ENCODE data around the gene RUBCNL. TPM values are rescaled to one million over a fixed set of nuclear protein-coding genes. Genes with fewer than 3 reads are reported as not detected.

The RUBCNL gene
- total RNA-seq, 1 experiment from 2014 or later: not detected

- Histone ChIP-seq H3K4me1 (ENCODE audit: control insufficient read depth, insufficient read depth, low read length) (no peaks in the 10 kb centered on the region), H3K36me3 (ENCODE audit: control insufficient read depth, insufficient read depth, low read length) (no peaks in the 10 kb centered on the region), H3K9me3 (ENCODE audit: control insufficient read depth, insufficient read depth, low read depth, low read length) (no peaks in the 10 kb centered on the region), H3K27me3 (ENCODE audit: control insufficient read depth, insufficient read depth, low read length) (no peaks in the 10 kb centered on the region), H3K27ac (ENCODE audit: low read length) (no peak overlapping the region), H3K4me3 (ENCODE audit: low read depth in 2 of 2, low read length in 2 of 2) (no peak overlapping the region)
- TF ChIP-seq SIN3A (IDR thresholded peaks at IDR 0.05; ENCODE audit: borderline replicate concordance, insufficient read depth, low read depth, low read length) (no peak), TCF7L2 (IDR thresholded peaks at IDR 0.05; ENCODE audit: low read depth, low read length) (no peak), CTCF (IDR thresholded peaks at IDR 0.05) (no peak), POLR2AphosphoS5 (IDR thresholded peaks at IDR 0.05; ENCODE audit: low read depth, low read length) (no peak)
- TF ChIP-seq, protein P1, sequence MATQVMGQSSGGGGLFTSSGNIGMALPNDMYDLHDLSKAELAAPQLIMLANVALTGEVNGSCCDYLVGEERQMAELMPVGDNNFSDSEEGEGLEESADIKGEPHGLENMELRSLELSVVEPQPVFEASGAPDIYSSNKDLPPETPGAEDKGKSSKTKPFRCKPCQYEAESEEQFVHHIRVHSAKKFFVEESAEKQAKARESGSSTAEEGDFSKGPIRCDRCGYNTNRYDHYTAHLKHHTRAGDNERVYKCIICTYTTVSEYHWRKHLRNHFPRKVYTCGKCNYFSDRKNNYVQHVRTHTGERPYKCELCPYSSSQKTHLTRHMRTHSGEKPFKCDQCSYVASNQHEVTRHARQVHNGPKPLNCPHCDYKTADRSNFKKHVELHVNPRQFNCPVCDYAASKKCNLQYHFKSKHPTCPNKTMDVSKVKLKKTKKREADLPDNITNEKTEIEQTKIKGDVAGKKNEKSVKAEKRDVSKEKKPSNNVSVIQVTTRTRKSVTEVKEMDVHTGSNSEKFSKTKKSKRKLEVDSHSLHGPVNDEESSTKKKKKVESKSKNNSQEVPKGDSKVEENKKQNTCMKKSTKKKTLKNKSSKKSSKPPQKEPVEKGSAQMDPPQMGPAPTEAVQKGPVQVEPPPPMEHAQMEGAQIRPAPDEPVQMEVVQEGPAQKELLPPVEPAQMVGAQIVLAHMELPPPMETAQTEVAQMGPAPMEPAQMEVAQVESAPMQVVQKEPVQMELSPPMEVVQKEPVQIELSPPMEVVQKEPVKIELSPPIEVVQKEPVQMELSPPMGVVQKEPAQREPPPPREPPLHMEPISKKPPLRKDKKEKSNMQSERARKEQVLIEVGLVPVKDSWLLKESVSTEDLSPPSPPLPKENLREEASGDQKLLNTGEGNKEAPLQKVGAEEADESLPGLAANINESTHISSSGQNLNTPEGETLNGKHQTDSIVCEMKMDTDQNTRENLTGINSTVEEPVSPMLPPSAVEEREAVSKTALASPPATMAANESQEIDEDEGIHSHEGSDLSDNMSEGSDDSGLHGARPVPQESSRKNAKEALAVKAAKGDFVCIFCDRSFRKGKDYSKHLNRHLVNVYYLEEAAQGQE (IDR thresholded peaks at IDR 0.05; ENCODE audit: insufficient read depth in 1 of 2, low read depth in 2 of 2, low read length in 1 of 2): no peak
- ChIA-PET CTCF (no interaction called here), POLR2A (no interaction called here)
- ATAC-seq (no peak), DNase-seq (ENCODE audit: low read depth, low spot score) (no peak)
- in situ Hi-C loops (cut with HindIII; ENCODE audit: low pct_unique_long_range_greater_than_20kb, low sequenced_read_pairs): no loop called here
- intact Hi-C loops (cut with micrococcal nuclease; ENCODE audit: unreplicated experiment): no loop called here
- BruUV-seq (replicated peaks): no TSS peak
Measured at GRCh38 chr13:46377554-46377953, 9.5 kb downstream of the RUBCNL start.

DNA sequence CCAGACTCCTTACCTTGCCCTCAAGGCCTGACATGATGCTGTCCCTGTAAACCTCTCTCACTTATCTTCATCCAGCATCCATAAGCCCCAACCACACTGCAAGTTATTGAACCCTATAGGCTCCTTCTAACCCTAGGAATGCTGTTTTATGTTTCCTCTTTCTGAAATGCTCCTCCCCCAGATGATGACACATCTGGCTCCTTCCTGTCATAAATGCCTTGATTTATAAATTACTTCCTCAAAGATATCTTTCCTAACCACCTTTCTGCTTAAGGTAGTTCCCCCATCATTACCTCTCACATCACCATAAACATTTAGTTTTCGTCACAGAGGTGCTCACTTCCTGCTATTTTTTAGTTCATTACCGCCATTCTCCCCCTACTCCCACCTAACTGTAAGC, 12.3 kb downstream of the RUBCNL start:
- no peak for ATAC-seq
- no TSS peak for BruUV-seq (replicated peaks)
- H3K4me3 ChIP-seq (ENCODE audit: low read depth in 2 of 2, low read length in 2 of 2): no peak overlapping the region
- CTCF ChIA-PET: no interaction called here
- H3K4me1 ChIP-seq (ENCODE audit: control insufficient read depth, insufficient read depth, low read length): no peaks in the 10 kb centered on the region
- no peak for DNase-seq (ENCODE audit: low read depth, low spot score)
- POLR2A ChIA-PET: interaction anchor here (0.6 kb wide), 1 partner anchor 374 kb away, joined by 3 read pairs; no protein-coding TSS in a partner anchor
- intact Hi-C loops (cut with micrococcal nuclease; ENCODE audit: unreplicated experiment) (no loop called here), in situ Hi-C loops (cut with HindIII; ENCODE audit: low pct_unique_long_range_greater_than_20kb, low sequenced_read_pairs) (no loop called here)
- TF ChIP-seq POLR2AphosphoS5 (IDR thresholded peaks at IDR 0.05; ENCODE audit: low read depth, low read length): no peak
- TF ChIP-seq SIN3A (IDR thresholded peaks at IDR 0.05; ENCODE audit: borderline replicate concordance, insufficient read depth, low read depth, low read length): no peak
- TF ChIP-seq TCF7L2 (IDR thresholded peaks at IDR 0.05; ENCODE audit: low read depth, low read length): no peak
- TF ChIP-seq, protein P1 (IDR thresholded peaks at IDR 0.05; ENCODE audit: insufficient read depth in 1 of 2, low read depth in 2 of 2, low read length in 1 of 2): no peak
- TF ChIP-seq CTCF (IDR thresholded peaks at IDR 0.05): no peak
- no peaks in the 10 kb centered on the region for H3K27me3 ChIP-seq (ENCODE audit: control insufficient read depth, insufficient read depth, low read length)
- no peaks in the 10 kb centered on the region for H3K36me3 ChIP-seq (ENCODE audit: control insufficient read depth, insufficient read depth, low read length)
- no peak overlapping the region for H3K27ac ChIP-seq (ENCODE audit: low read length)
- H3K9me3 ChIP-seq (ENCODE audit: control insufficient read depth, insufficient read depth, low read depth, low read length): no peaks in the 10 kb centered on the region

All from Panc1 (cell line).